HCT116 (cell line): ENCODE results near the gene MRPL1. TPM values are rescaled to one million over a fixed set of nuclear protein-coding genes. Genes with fewer than 3 reads are reported as not detected.

Source experiments
- ATAC-seq: fragments of 200-7000 bp; cut with Tn5 transposase; 2 replicates; pipeline ENCODE4 v1.9.1; 2020; ENCODE audit warnings: mild to moderate bottlenecking, moderate library complexity
- BruUV-seq: library from RNA; stranded (reverse); fragments of 400-500 nt; replicated peaks from 2 replicates; lab custom pipeline; 2021; lab: Mats Ljungman, UMichigan
- CTCF ChIA-PET: fragments of 300-600 bp; sonication (Branson Sonifier 250); formaldehyde crosslinking; loops from one replicate; lab custom pipeline; 2021; ENCODE audit warnings: antibody characterized with exemption; lab: Charles Lee
- POLR2A ChIA-PET: fragments of 300-600, 350-600 bp; sonication (Branson Sonifier 250); formaldehyde crosslinking; loops from one replicate; lab custom pipeline; 2021; ENCODE audit warnings: antibody characterized with exemption; lab: Charles Lee
- RAD21 ChIA-PET, 2 experiments: fragments of 300-600 bp; sonication (Branson Sonifier 250); formaldehyde crosslinking; loops; one replicate each; lab custom pipeline; 2023; ENCODE audit warnings: low total read pairs in 2 of 2; ENCODE audit not compliant: uncharacterized antibody in 2 of 2, unreplicated experiment in 2 of 2, low non-redundant PET in 1 of 2; lab: Charles Lee
- DNase-seq: peaks from one replicate; pipeline ENCODE4 v3.0.0-alpha.2; 2010; ENCODE audit warnings: low read depth, low spot score
- H2AFZ ChIP-seq: fragments of 200-600 bp; shearing (Covaris generic), sonication (generic); 2 replicates; pipeline ENCODE4 v1.6.1; 2017; ENCODE audit warnings: low read depth, mixed run types, mixed read lengths, antibody characterized with exemption, low read length; ENCODE audit not compliant: poor library complexity, severe bottlenecking
- H3K27ac ChIP-seq: 2 replicates; pipeline ENCODE4 v1.5.1; 2012; ENCODE audit warnings: low read depth, low read length
- H3K27me3 ChIP-seq: fragments of 200-600 bp; sonication (generic); 2 replicates; pipeline ENCODE4 v1.6.1; 2016; ENCODE audit warnings: mixed run types, low read length, mixed read lengths; ENCODE audit not compliant: insufficient read depth
- H3K36me3 ChIP-seq, 2 experiments: fragments of 200-500 bp in 1 of 2; fragments of 200-600 bp in 1 of 2; sonication (Bioruptor generic) in 1 of 2; sonication (generic) in 1 of 2; 2 replicates each; pipeline versions ENCODE4 v1.5.1 to v1.6.1; 2014 to 2016; ENCODE audit warnings: low read length in 2 of 2, inconsistent platforms in 1 of 2, mixed read lengths in 1 of 2, mixed run types in 1 of 2; ENCODE audit not compliant: insufficient read depth in 2 of 2, control insufficient read depth in 1 of 2
- H3K4me1 ChIP-seq, 2 experiments: fragments of 200-600 bp in 1 of 2; sonication (generic) in 1 of 2; 2 replicates each; pipeline versions ENCODE4 v1.5.1 to v1.6.1; 2012 to 2017; ENCODE audit warnings: low read length in 2 of 2, inconsistent platforms in 1 of 2, mild to moderate bottlenecking in 1 of 2, mixed read lengths in 1 of 2, mixed run types in 1 of 2, moderate library complexity in 1 of 2; ENCODE audit not compliant: insufficient read depth in 2 of 2, control insufficient read depth in 1 of 2
- H3K4me2 ChIP-seq: fragments of 200-600 bp; sonication (generic); 2 replicates; pipeline ENCODE4 v1.6.1; 2017; ENCODE audit warnings: mixed run types, low read length, mixed read lengths
- H3K4me3 ChIP-seq, 2 experiments: fragments of 200-600 bp in 1 of 2; sonication (generic) in 1 of 2; replicated peaks in 1 of 2; 2 replicates each; pipeline ENCODE4 v1.5.1; 2011 to 2016; ENCODE audit warnings: low read length in 2 of 2, control low read depth in 1 of 2, low read depth in 1 of 2, mild to moderate bottlenecking in 1 of 2, mixed read lengths in 1 of 2, mixed run types in 1 of 2
- H3K79me2 ChIP-seq: fragments of 200-600 bp; sonication (generic); 2 replicates; pipeline ENCODE4 v1.6.1; 2017; ENCODE audit warnings: mild to moderate bottlenecking, mixed run types, low read length, moderate library complexity, mixed read lengths; ENCODE audit not compliant: insufficient read depth
- H3K9ac ChIP-seq: fragments of 200-600 bp; sonication (generic); 2 replicates; pipeline ENCODE4 v1.6.1; 2016; ENCODE audit warnings: low read length, mixed read lengths
- H3K9me2 ChIP-seq: fragments of 200-600 bp; sonication (generic), shearing (Covaris generic); 2 replicates; pipeline ENCODE4 v1.6.1; 2017; ENCODE audit warnings: mixed run types, mild to moderate bottlenecking, moderate library complexity; ENCODE audit not compliant: insufficient read depth
- H3K9me3 ChIP-seq, 2 experiments: fragments of 200-500 bp in 1 of 2; fragments of 200-600 bp in 1 of 2; sonication (Bioruptor generic) in 1 of 2; sonication (generic) in 1 of 2; 2 replicates each; pipeline ENCODE4 v1.6.1; 2014 to 2017; ENCODE audit warnings: low read length in 2 of 2, mixed read lengths in 2 of 2, inconsistent platforms in 1 of 2, low read depth in 1 of 2, mild to moderate bottlenecking in 1 of 2, mixed run types in 1 of 2, moderate library complexity in 1 of 2; ENCODE audit not compliant: control insufficient read depth in 1 of 2, insufficient read depth in 1 of 2
- H4K20me1 ChIP-seq: fragments of 200-600 bp; sonication (generic), shearing (Covaris generic); 2 replicates; pipeline ENCODE4 v1.6.1; 2017; ENCODE audit warnings: mixed run types, mild to moderate bottlenecking, moderate library complexity; ENCODE audit not compliant: insufficient read depth
- CBX3 ChIP-seq: IDR thresholded peaks from 2 replicates; pipeline ENCODE4 v1.6.1; 2012; ENCODE audit warnings: low read depth
- CEBPB ChIP-seq: IDR thresholded peaks from 2 replicates; pipeline ENCODE4 v1.6.1; 2012; ENCODE audit warnings: low read depth
- EGR1 ChIP-seq: IDR thresholded peaks from 2 replicates; pipeline ENCODE4 v1.6.1; 2012; ENCODE audit warnings: low read depth
- ELF1 ChIP-seq: IDR thresholded peaks from 2 replicates; pipeline ENCODE4 v1.6.1; 2012; ENCODE audit warnings: low read depth, borderline replicate concordance
- EZH2 ChIP-seq: fragments of 200-600 bp; sonication (generic); IDR thresholded peaks from 2 replicates; pipeline ENCODE4 v1.6.1; 2017; ENCODE audit warnings: antibody characterized with exemption, mixed run types
- EZH2phosphoT487 ChIP-seq: fragments of 200-600 bp; IDR thresholded peaks from 2 replicates; pipeline ENCODE4 v1.6.1; 2018; ENCODE audit warnings: antibody characterized with exemption, borderline replicate concordance
- FOSL1 ChIP-seq: IDR thresholded peaks from 2 replicates; pipeline ENCODE4 v1.6.1; 2012; ENCODE audit warnings: low read depth
- JUND ChIP-seq: IDR thresholded peaks from 2 replicates; pipeline ENCODE4 v1.6.1; 2012
- POLR2A ChIP-seq: IDR thresholded peaks from 2 replicates; pipeline ENCODE4 v1.7.0; 2011; ENCODE audit warnings: borderline replicate concordance; ENCODE audit not compliant: insufficient read depth, insufficient read length; ENCODE audit errors: extremely low read depth
- POLR2AphosphoS5 ChIP-seq: IDR thresholded peaks from 2 replicates; pipeline ENCODE4 v1.6.1; 2011; ENCODE audit warnings: mild to moderate bottlenecking, low read depth, low read length, moderate library complexity
- RAD21 ChIP-seq: IDR thresholded peaks from 2 replicates; pipeline ENCODE4 v1.6.1; 2012; ENCODE audit warnings: low read depth, mild to moderate bottlenecking
- SIN3A ChIP-seq: IDR thresholded peaks from 2 replicates; pipeline ENCODE4 v1.6.1; 2012; ENCODE audit warnings: low read depth
- SRF ChIP-seq: IDR thresholded peaks from 2 replicates; pipeline ENCODE4 v1.6.1; 2012; ENCODE audit warnings: low read depth
- ZNF274 ChIP-seq: fragments of 200-500 bp; sonication (Bioruptor generic); IDR thresholded peaks from 2 replicates; pipeline ENCODE4 v1.6.1; 2014; ENCODE audit warnings: mild to moderate bottlenecking, low read depth, low read length, inconsistent platforms
- intact Hi-C: fragments of 100-400 bp; cut with micrococcal nuclease; formaldehyde crosslinking; loops from 2 replicates; pipeline ENCODE4 v1.10.0; 2022
- total RNA-seq: library from RNA; stranded (reverse); gene quantifications from one replicate; pipeline ENCODE4 v1.2.1, GENCODE V29; 2021; ENCODE audit not compliant: unreplicated experiment
- TF ChIP-seq, protein P1 (sequence below), 3 experiments: fragments of 200-600 bp in 1 of 3; sonication (generic) in 1 of 3; IDR thresholded peaks in 2 of 3; conservative IDR thresholded peaks in 1 of 3; 2 replicates each; pipeline ENCODE4 v1.5.1; 2012 to 2017; ENCODE audit warnings: low read depth in 2 of 3, low read length in 2 of 3, antibody characterized with exemption in 1 of 3, borderline replicate concordance in 1 of 3, control low read depth in 1 of 3, mild to moderate bottlenecking in 1 of 3, mixed read lengths in 1 of 3, mixed run types in 1 of 3, moderate library complexity in 1 of 3; ENCODE audit not compliant: insufficient read depth in 1 of 3
- TF ChIP-seq, protein P2 (sequence below): IDR thresholded peaks from 2 replicates; pipeline ENCODE4 v1.6.1; 2011; ENCODE audit warnings: mild to moderate bottlenecking, low read length, moderate library complexity; ENCODE audit not compliant: insufficient replicate concordance; ENCODE audit errors: extremely low read depth
- TF ChIP-seq, protein P3 (sequence below): IDR thresholded peaks from 2 replicates; pipeline ENCODE4 v1.6.1; 2012

The MRPL1 gene
- total RNA-seq, 1 experiment from 2014 or later = 54.9 TPM

DNA sequence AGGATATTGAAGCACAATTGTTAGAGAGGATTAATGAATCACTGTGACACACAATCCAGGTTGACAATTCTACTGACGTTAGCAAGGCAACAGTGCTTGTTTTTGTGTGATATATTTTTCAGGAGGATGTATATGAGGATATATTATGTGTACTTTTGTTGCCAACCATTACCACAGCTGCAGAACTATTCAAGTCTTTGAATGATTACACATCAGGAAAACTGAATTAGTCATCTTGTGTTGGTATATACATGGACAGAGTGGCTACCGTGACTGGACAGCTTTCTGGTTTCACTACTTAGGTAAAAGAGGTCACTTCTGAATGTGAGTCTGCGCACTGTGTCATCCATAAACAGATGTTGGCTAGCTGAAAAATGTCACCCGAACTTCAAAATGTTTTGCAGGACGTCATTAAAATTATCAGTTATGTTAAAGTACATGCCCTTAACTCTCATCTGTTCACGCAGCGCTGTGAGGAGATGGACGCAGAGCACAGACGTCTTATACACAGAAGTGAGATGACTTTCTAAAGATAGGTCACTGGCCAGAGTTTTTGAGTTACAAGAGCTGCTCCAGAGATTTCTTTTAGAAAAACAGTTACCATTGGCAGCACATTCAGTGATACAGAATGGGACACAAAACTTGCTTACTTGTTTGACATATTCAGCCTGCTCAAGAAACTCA lies 69.0 kb downstream of the MRPL1 start:
- Histone ChIP-seq H3K4me2 (no peak overlapping the region), H3K9ac (no peak overlapping the region), H2AFZ (no peak overlapping the region), H3K79me2 (no peaks in the 10 kb centered on the region), H3K9me2 (no peaks in the 10 kb centered on the region), H3K27ac (no peak overlapping the region), H3K4me3 (no peak overlapping the region), H3K9me3 (no peaks in the 10 kb centered on the region), H4K20me1 (no peaks in the 10 kb centered on the region), H3K36me3 (no peaks in the 10 kb centered on the region; a peak in 1 of 4 replicates), H3K4me1 (peaks cover 10 to 19% of the 10 kb centered on the region in 2 experiments), H3K27me3 (no peaks in the 10 kb centered on the region)
- CTCF ChIA-PET = no interaction called here
- RAD21 ChIA-PET = no interaction called here
- ATAC-seq = no peak
- intact Hi-C loops = no loop called here
- TF ChIP-seq EZH2 (no peak), CEBPB (no peak), SRF (no peak), EZH2phosphoT487 (no peak), POLR2A (no peak), JUND (no peak), RAD21 (no peak), CBX3 (no peak), ZNF274 (no peak), SIN3A (no peak), FOSL1 (no peak), ELF1 (no peak), POLR2AphosphoS5 (no peak), EGR1 (no peak)
- TF ChIP-seq, protein P1, sequence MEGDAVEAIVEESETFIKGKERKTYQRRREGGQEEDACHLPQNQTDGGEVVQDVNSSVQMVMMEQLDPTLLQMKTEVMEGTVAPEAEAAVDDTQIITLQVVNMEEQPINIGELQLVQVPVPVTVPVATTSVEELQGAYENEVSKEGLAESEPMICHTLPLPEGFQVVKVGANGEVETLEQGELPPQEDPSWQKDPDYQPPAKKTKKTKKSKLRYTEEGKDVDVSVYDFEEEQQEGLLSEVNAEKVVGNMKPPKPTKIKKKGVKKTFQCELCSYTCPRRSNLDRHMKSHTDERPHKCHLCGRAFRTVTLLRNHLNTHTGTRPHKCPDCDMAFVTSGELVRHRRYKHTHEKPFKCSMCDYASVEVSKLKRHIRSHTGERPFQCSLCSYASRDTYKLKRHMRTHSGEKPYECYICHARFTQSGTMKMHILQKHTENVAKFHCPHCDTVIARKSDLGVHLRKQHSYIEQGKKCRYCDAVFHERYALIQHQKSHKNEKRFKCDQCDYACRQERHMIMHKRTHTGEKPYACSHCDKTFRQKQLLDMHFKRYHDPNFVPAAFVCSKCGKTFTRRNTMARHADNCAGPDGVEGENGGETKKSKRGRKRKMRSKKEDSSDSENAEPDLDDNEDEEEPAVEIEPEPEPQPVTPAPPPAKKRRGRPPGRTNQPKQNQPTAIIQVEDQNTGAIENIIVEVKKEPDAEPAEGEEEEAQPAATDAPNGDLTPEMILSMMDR (IDR thresholded peaks at IDR 0.05 in 2 of 3, conservative IDR thresholded peaks at IDR 0.05 in 1 of 3; ENCODE audit: borderline replicate concordance in 1 of 3, insufficient read depth in 1 of 3, low read depth in 2 of 3, low read length in 2 of 3) = no peak
- TF ChIP-seq, protein P2, sequence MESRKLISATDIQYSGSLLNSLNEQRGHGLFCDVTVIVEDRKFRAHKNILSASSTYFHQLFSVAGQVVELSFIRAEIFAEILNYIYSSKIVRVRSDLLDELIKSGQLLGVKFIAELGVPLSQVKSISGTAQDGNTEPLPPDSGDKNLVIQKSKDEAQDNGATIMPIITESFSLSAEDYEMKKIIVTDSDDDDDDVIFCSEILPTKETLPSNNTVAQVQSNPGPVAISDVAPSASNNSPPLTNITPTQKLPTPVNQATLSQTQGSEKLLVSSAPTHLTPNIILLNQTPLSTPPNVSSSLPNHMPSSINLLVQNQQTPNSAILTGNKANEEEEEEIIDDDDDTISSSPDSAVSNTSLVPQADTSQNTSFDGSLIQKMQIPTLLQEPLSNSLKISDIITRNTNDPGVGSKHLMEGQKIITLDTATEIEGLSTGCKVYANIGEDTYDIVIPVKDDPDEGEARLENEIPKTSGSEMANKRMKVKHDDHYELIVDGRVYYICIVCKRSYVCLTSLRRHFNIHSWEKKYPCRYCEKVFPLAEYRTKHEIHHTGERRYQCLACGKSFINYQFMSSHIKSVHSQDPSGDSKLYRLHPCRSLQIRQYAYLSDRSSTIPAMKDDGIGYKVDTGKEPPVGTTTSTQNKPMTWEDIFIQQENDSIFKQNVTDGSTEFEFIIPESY = no peak
- TF ChIP-seq, protein P3, sequence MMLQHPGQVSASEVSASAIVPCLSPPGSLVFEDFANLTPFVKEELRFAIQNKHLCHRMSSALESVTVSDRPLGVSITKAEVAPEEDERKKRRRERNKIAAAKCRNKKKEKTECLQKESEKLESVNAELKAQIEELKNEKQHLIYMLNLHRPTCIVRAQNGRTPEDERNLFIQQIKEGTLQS = no peak
- DNase-seq = no peak
- POLR2A ChIA-PET = no interaction called here
- BruUV-seq = no TSS peak
